HG02852 (cell line): ENCODE measurements around the gene EP300.
"Not testable (repeated sequence)": the region's sequence is repeated elsewhere in the genome, so short reads cannot be mapped to it uniquely, and the experiment has no call there.

ENCODE experiments used
- ATAC-seq: cut with Tn5 transposase; IDR thresholded peaks from one replicate; pipeline ENCODE4 v1.9.1; 2021; ENCODE audit warnings: mild to moderate bottlenecking, moderate library complexity; ENCODE audit not compliant: unreplicated experiment

Gene EP300

DNA sequence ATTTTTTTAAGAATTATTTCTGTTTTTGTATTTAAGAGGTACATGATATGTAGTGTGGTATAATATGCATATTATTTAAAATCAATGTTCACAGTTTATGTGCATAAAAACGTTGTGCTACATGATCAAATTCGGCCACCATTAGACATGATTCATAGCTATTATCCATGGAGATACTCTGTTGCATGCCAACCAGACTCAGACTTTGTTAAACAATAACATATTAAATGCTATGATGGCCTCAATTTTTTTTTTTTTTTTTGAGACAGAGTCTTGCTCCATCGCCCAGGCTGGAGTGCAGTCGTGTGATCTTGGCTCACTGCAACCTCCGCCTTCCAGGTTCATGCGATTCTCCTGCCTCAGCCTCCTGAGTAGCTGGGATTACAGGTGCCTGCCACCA lies 53.5 kb downstream of the EP300 start:
- ATAC-seq = not testable (repeated sequence)

DNA sequence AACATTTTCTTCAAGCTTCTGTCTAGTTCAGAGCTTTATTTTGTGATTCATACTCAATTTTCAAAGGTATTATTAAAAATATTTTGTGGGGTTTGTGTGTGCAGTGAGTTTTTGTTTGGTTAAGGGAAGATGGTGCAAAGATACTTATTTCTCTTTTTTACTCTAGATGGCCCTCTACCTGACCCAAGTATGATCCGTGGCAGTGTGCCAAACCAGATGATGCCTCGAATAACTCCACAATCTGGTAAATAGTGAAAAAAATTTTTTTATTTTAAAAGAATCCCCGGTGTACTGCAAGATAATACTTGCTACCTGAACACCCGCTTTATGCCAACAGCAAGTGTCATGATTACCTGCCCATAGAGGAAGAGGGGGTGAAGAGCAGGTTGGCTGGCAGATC lies 54.2 kb downstream of the EP300 start:
- no peak for ATAC-seq

DNA sequence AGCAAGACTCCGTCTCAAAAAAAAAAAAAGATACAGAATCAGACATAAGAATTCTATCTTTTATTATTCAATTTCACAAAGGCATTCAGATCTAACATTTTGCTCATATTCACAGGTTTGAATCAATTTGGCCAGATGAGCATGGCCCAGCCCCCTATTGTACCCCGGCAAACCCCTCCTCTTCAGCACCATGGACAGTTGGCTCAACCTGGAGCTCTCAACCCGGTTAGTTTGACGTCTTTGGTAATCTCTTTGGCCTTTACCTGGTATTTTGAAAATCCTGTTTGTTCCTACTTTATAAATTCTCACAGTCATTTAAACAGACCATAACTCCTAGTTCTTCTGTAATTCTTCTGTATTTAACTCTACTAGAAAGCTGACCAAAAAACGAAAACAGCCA lies 55.3 kb downstream of the EP300 start:
- ATAC-seq = no peak

DNA sequence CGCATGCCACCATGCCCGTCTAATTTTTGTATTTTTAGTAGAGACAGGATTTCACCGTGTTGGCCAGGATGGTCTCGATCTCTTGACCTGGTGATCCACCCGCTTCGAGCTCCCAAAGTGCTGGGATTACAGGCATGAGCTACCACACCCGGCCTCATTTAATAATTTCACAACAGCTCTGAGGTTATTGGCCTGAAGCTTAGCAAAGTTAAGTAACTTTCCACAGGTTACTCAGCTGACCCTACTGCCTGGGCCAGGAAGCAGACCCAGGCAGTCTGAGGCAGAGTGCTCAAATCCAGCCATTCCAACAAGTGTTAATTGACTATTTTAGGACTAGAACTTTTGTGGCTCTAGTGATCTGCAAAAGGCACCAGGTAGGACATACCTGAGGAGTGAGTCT lies 60.5 kb downstream of the EP300 start:
- ATAC-seq = no peak

DNA sequence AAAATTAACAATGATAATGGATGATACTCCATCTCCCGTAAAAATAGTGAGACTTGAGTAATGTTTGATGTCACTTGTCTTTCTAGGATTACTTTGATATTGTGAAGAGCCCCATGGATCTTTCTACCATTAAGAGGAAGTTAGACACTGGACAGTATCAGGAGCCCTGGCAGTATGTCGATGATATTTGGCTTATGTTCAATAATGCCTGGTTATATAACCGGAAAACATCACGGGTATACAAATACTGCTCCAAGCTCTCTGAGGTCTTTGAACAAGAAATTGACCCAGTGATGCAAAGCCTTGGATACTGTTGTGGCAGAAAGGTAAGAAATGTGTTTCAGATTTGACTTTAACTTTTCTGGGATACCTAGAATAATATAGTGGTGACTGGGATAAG lies 64.7 kb downstream of the EP300 start:
- ATAC-seq = no peak

DNA sequence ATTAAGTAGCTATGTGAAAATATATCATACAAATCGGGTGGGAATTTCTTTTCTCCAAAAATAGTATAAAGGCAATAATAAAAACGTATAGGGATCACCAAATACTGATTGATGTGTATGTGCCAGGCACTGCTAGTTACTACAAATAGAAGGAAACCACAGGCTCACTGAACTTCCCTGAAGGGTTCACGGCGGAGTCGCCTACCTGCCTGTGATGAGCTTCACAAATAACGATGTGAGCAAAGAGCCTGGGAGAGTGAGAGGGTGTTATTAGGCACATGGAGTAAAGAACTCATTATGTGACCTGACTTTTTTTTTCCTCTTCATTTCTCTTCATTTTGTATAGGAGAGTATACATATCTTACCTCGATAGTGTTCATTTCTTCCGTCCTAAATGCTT lies 76.8 kb downstream of the EP300 start:
- ATAC-seq = no peak

DNA sequence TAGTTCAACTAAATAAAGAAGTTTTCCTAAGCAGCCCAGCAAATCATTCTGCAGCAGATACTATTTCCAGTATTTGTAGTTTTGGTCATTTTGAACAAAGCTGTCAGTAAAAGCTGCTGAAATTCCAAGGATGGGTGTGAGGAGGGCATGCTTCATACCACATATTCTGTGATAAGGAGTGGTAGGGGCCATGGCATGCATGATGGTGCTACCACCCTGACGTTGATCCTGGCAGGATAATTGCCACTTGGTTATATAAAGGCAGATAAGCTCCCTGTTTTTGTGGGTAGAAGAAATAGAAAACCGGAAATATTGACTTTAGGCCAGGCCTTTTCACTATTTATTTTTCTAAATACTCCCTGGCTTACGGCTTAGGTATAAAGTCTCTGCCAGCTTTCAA lies 79.6 kb downstream of the EP300 start:
- ATAC-seq = no peak

DNA sequence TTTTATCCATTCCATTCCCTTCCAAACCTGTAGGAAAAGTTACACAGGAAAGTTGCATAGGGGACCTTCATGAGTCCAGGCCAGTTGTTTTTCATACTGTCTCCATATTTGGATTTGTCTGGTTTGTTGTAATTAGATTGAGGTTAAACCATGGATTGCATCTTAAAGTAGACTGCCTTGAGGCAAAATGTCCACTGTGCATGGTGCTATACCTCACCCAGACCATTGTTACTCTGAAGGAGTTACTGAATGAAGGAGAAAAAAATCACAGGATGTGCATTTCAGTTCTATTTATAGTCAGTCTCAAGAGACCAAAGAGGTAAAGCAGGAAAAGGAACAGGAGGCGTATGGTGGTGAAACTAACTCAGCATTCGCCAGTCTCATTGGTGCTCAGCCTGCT lies 83.2 kb downstream of the EP300 start:
- ATAC-seq = no peak

DNA sequence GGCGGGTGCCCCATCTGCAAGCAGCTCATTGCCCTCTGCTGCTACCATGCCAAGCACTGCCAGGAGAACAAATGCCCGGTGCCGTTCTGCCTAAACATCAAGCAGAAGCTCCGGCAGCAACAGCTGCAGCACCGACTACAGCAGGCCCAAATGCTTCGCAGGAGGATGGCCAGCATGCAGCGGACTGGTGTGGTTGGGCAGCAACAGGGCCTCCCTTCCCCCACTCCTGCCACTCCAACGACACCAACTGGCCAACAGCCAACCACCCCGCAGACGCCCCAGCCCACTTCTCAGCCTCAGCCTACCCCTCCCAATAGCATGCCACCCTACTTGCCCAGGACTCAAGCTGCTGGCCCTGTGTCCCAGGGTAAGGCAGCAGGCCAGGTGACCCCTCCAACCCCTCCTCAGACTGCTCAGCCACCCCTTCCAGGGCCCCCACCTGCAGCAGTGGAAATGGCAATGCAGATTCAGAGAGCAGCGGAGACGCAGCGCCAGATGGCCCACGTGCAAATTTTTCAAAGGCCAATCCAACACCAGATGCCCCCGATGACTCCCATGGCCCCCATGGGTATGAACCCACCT lies 84.7 kb downstream of the EP300 start:
- ATAC-seq = no peak

DNA sequence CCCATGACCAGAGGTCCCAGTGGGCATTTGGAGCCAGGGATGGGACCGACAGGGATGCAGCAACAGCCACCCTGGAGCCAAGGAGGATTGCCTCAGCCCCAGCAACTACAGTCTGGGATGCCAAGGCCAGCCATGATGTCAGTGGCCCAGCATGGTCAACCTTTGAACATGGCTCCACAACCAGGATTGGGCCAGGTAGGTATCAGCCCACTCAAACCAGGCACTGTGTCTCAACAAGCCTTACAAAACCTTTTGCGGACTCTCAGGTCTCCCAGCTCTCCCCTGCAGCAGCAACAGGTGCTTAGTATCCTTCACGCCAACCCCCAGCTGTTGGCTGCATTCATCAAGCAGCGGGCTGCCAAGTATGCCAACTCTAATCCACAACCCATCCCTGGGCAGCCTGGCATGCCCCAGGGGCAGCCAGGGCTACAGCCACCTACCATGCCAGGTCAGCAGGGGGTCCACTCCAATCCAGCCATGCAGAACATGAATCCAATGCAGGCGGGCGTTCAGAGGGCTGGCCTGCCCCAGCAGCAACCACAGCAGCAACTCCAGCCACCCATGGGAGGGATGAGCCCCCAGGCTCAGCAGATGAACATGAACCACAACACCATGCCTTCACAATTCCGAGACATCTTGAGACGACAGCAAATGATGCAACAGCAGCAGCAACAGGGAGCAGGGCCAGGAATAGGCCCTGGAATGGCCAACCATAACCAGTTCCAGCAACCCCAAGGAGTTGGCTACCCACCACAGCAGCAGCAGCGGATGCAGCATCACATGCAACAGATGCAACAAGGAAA lies 85.4 kb downstream of the EP300 start:
- ATAC-seq = no peak

DNA sequence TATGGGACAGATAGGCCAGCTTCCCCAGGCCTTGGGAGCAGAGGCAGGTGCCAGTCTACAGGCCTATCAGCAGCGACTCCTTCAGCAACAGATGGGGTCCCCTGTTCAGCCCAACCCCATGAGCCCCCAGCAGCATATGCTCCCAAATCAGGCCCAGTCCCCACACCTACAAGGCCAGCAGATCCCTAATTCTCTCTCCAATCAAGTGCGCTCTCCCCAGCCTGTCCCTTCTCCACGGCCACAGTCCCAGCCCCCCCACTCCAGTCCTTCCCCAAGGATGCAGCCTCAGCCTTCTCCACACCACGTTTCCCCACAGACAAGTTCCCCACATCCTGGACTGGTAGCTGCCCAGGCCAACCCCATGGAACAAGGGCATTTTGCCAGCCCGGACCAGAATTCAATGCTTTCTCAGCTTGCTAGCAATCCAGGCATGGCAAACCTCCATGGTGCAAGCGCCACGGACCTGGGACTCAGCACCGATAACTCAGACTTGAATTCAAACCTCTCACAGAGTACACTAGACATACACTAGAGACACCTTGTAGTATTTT lies 86.1 kb downstream of the EP300 start:
- ATAC-seq = no peak

DNA sequence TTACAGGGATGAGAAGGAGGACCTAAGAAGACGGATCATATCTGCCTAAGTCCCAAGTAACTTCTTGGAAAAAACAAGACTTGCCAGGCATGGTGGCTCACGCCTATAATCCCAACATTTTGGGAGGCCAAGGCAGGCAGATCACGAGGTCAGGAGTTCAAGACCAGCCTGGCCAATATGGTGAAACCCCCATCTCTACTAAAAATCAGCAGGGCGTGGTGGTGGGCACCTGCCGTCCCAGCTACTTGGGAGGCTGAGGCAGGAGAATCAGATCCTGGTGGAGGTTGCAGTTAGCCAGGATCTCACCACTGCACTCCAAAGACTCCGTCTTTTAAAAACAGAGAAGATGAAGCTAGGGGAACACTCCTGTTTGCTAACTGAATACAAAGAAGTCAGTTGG lies 88.0 kb downstream of the EP300 start:
- ATAC-seq = not testable (repeated sequence)

DNA sequence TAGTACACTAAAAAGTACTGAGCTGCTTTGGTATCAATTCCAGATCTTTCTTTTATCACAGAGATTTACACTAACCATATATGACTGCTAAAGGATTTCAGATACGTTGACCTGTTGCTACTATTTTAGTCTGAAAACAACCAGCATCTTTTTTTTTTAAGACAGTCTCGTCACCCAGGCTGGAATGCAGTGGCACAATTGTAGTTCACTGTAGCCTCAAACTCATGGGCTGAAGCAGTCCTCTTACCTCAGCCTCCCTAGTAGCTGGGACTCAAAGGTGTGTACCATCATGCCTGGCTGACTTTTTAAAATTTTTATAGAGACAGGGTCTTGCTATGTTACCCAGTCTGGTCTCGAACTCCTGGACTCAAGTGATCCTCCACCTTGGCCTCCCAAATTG lies 88.5 kb downstream of the EP300 start:
- no peak for ATAC-seq

DNA sequence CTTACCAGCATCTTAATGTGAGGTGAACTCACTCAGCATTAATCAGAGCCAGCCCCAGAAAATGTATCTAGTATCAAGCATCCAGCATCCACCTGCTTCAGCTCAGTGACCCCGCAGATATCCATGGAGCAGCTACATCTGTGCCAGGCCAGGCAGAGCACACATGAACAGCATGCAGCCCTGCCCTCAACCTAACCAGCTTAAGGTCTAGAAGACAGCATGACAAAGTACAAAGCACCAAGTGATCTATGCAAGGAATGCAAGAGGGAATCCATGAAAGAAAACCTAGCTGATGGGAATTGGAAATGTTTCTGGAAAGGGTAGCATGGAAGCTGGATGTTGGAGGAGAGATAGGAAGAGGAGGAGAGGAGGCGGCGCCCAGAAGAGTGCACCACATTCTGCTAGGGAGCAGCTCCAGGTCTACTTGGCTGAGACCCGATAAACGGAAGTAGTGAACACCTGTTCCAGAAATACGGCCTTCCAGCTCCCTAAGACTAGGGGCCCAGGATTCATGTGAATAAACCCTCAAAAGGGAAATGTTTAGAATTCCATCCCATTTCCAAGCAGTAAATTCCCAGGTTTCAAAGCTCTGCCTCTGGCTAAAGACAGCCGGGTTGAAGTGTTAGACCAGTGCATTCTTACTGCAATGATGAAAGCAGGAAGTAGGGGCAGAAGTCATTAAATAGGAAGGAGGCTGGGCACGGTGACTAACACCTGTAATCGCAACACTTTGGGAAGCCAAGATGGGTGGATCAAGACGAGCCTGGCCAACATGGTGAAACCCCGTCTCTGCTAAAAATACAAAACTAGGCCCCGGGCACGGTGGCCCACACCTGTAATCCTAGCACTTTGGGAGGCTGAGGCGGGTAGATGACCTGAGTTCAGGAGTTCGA lies 89.2 kb downstream of the EP300 start:
- no peak for ATAC-seq

DNA sequence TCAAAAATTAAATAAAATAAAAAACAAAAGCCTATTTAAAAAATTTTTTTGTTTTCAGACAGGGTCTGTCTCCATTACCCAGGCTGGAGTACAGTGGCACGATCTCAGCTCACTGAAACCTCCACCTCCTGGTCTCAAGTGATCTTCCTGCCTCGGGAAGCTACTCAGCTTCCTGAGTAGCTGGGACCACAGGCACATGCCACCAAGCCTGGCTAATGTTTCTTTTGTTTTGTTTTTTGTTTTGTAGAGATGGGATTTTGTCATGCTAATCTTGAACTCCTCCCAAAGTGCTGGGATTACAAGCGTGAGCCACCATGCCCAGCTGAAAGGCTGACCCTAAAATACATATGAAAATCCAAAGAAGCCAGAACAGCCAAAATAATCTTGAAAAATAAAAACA lies 92.3 kb downstream of the EP300 start:
- no peak for ATAC-seq

DNA sequence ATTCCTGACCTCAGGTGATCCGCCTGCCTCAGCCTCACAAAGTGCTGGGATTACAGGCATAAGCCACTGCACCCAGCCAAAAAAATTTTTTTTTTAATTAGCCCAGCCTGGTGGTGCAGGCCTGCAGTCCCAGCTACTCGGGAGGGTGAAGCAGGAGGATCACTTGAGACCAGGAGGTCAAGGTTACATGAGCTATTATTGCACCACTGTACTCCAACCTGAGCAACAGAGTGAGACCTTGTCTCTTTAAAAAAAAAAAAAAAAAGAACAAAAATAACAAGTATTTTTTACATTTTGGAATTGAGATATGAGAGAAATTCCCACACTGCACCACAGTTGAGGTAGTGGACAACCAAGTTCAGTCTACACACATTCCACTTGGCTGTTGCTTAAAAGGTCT lies 99.1 kb downstream of the EP300 start:
- no peak for ATAC-seq

DNA sequence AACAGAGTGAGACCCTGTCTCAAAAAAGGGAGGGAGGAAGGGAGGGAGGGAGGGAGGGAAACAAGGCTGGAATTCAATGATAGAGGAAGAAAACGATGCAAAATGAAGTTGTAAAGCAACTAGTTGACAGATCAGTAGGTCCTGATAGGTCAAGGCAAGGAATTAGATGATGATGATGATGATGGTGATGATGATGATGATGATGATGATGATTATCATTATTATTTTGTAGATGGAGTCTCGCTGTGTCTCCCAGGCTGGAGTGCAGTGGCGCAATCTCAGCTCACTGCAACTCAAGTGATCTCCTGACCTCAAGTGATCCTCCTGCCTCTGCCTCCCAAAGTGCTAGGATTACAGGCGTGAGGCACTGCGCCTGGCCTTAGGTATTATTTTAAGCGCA lies 101.4 kb downstream of the EP300 start:
- no peak for ATAC-seq

DNA sequence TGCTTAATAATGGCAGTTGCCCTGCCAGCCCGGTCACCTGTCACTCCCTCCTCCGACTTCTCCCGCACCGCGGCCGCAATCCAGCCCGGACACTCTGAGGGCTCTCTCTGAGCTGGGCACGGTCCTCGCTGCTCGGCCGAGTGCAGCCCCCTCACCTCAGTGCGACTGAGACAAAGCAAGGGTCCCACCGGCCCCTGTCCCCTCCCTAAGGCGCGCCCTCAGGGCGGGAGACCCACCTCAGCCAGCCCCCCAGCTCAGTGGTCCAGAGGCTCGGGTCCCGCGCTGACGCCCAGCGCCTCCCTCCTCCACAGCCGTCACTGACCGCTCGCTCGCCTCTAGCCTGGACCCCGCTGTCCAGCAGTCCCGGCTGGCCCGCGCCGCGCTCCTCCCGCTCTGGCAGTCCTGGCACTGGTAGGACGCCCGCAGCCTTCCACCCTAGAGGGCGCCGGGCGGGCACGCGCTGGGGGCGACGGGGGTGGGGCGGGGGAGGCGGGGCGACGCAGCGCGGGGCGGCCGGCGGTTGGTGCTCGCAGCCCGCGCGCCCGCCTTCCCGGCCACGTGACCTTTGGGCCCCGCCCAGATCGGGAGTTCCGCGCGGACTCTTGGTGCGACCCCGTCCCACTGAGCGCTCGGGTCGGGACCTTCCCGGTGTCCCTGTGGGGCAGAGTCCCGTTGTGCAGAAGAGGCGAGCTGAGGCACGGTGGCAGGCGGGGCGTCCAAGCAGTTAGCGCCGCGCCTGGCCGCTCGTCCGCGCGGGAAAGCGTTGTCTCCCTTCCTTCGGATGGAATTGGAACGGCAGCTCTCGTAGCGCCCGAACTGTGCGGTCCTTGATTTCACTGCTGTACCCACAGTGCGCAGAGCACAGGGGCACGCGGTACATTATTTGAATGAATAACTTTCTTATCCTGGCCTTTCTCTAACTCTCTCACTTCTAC lies 104.9 kb downstream of the EP300 start:
- ATAC-seq = peak; percentile 81

DNA sequence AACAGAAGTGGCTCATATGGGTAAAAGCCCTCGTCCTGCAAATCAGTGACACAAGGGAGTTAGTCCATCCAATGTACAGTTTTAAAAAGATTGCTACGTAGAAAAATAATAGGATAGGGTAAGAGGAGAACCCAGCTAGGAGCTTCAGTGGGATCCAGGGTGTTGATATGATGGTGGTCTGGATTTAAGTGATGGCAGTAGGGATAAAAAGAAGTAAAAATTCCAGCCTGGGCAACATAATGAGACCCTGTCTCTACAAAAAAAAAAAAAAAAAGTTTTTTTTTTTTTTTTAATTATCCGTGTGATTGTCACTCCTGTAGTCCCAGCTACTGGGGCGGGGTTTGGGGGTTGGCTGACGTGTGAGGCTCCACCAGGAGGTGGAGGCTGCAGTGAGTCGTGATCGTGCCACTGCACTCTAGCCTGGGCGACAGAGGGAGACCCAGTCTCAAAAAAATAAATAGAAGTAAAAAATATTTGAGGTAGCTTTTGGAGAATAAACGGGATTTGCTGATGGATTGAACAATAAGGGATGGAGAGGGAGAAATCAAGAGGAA lies 105.7 kb downstream of the EP300 start:
- no peak for ATAC-seq

DNA sequence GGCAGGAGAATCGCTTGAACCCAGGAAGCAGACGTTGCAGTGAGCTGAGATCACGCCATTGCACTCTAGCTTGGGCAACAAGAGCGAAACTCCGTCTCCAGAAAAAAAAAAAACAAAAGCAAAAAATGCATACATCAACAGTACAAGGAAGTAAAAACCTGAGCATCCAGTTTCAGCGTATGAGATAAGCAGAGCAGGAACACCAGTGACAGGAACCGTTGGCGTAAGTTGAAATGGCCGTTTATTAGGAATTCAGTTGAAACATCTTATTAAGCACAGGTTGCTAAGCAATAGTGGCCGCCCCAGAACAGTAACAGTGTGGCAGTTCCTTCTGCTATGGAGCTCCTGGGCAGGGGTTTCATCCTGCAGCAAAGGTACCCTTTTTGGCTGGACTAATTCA lies 108.7 kb downstream of the EP300 start:
- no peak for ATAC-seq
